Measurements from ENCODE around the gene CREBRF.
A peak's percentile ranks its signal among the peaks of the same experiment; 100 is the strongest.
"Not testable (repeated sequence)": the region's sequence is repeated elsewhere in the genome, so short reads cannot be mapped to it uniquely, and the experiment has no call there.

CREBRF gene

DNA sequence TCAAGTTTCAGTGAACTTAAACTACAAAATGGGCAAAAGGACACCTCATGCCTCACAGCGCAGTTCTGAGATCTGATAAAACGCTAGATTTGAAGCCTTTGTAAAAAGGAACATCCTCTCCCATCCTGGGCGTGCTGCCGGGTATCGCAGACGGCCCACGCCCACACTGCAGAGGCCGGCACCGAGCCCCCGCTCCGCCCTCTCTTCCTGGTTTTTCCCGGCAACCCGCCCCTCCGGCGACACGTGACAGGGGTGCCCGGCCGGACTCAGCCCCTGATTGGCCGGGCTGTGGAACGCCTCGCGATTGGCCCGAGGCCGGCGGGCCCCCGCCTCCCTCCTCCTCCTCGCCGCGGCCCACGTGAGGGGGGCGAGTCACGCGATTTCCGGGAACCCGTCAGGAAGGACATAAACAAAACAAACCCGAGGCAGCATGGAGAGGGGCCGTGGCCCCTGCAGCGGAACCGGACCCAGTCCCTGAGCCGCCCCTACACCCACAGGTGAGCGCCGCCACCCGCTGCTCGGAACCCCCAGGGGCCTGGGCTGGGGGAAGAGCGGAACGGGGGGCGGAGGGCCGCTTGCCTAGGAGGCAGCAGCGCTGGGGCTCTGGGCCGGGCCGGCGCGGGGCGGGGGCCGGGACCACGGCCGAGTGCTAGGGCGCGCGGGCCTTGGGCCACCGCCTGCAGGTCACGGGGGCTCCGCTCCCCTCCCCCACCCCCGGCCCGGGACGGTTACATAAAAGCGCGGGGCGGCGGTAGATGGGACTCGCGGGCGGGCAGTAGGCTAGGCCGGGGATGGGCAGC, at the start of gene CREBRF:
CREBRF (plus strand) TSS at position 370 of the 800 bp plus-strand sequence. CDS start 24,424 bp downstream, outside the sequence.
- DNase-seq = peak; percentile 91

DNA sequence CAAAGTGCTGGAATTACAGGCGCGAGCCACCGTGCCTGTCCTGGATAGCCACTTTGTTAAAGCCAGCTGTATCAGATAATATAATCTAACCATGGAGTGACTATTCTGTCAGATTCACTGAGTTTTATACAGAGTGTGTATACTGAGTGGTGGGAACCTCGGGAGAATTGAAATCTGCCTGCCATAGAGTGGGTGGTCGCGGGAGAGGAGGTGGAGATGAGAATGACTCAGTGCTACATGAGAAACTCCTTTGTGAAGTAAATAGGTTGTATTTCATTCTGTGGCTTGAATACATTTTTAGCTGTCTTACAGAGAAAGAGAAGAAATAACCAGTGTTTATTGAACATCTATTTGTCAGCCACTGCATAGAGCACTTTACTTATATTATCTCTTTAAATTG, 46.1 kb upstream of the CREBRF start:
- DNase-seq = no peak

DNA sequence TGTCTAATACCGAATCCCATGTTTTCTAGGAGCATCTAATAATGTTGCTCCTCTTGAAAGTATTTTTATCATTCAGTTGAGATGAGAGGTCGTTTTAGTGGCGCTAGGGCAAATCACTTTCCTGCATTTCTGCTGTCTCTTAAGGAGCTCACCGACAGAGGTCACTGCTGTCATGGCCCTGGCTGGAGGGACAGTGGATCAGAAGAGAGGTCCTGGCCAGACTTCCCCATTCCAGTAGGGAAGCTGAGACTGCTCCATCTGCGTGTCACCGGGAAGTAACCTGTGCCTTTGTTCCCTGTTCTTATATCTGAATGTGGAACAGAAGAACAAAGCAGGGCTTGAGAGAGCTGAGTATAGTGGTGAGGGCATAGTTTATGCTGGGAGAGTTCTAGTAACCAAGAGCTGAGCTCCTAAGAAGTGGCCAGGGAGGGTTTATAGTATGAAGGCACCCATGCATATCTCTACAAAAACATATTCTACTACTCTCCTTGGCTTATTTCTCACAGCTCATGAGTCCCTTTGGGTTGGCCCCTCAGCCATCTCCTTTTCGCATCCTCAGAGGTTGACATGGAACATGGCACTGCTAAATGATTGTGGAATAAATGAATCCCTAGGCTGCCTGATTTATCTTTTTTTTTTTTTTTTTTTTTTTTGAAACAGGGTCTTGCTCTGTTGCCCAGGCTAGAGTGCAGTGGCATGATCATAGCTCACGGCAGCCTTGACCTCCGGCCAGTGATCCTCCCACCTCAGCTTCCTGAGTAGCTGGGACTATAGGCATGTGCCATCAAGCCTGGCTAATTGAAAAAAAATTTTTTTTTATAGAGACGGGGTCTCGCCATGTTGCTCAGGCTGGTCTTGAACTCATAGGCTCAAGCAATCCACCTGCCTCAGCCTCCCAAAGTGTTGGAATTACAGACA, 45.3 kb upstream of the CREBRF start:
- DNase-seq = no peak

DNA sequence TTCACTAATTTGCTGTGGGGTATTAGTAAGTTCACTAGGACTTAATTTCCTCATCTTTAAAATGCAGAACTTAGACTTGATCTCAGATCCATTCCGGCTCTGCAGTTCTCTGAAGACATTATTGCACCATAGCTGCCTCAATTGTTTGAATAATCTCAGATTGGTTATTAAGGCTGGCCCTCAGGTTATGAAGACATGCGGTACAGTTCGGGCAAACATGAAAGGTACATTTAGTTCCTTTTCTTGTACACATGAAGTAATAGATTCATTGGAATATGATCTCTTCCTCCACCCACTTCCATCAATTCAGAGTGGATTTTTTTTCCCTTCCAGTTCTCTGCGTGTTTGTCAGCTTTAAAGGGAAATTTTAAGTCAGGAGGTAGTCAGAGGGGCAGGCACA, 44.6 kb upstream of the CREBRF start:
- no peak for DNase-seq

- DNase-seq = no peak
These were observed 43.3 kb upstream of the CREBRF start for GRCh38 chr5:173012882-173013281.

GRCh38 chr5:173014671-173015070, 41.5 kb upstream of the CREBRF start:
- DNase-seq = no peak

DNA sequence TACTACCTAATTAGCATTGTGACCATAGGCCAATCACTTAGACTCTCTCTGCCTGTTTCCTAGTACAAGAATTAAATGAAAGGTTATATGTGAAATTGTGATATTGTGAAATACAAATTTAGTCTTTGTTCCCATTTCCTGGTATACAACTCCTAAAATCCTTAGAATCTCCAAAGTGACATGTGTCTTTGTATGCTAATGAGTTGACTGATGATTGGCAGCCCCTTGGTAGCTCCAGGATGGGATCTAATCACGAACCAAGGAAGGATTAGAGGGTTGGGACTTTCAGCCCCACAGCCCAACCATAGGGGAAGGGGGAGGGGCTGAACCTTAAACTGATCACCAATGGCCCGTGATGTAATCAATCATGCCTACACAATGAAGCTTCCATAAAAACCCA, 41.0 kb upstream of the CREBRF start:
- no peak for DNase-seq

- no peak for DNase-seq
These were observed 40.3 kb upstream of the CREBRF start for GRCh38 chr5:173015598-173016455.

DNA sequence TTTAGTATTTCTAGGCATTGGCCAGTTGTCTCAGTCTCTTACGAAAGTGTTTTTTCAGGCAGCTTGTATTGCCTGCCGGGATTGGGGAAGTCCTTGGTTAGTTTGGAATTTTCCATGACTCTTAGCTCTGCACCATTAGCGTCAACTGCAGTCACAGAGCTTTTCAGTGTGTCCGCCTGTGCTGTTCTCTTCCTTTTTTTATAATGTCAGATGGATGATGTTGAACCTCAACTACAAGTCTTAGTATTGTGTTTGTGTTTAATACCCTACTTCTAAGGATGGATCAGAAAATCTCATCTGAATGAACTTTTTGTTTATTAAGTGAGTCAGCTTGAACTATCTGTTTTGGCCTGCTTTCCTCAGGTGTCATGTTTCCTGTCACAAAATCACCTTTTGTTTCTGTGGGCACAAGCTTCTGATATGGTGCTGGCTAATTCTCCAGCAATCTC, 39.5 kb upstream of the CREBRF start:
- no peak for DNase-seq

DNA sequence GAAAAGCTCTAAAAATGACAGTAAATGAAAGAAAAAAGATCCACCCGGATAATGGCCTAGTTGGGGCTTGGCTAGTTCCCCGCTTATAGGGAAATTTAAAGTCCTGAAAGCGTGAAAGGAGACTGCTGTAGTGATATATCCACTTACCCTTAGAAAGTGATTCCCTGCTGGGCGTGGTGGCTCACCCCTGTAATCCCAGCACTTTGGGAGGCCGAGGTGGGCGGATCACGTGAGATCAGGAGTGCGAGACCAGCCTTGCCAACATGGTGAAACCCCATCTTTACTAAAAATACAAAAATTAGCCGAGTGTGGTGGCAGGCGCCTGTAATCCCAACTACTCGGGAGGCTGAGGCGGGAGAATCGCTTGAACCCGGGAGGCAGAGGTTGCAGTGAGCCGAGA, 39.1 kb upstream of the CREBRF start:
- DNase-seq = not testable (repeated sequence)

GRCh38 chr5:173018358-173018757, 37.8 kb upstream of the CREBRF start:
- DNase-seq = no peak

- no peak for DNase-seq
These were observed 36.0 kb upstream of the CREBRF start for GRCh38 chr5:173020154-173020581.

DNA sequence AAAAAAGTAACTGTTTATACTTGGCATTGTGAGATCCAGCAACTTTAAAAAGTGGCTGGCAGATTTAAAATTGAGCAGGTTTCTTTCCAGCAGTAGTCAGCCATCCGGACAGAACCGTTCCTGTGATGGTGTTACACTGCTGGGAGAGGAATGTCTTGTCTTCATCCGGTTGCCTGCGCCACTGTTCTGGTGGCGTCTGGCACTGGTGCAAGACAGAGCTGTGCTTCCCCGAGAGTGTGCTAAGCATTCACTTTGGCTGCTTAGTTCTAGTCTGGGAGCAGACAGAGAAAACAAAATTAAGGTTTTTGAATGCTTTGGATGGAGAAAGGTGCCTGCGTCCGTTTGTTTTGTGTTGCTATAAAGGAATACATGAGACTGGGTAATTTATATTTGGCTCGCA, 35.5 kb upstream of the CREBRF start:
- DNase-seq = no peak

- DNase-seq = no peak
These were observed 30.5 kb upstream of the CREBRF start for GRCh38 chr5:173025651-173026050.

GRCh38 chr5:173027905-173028304, 28.2 kb upstream of the CREBRF start:
- DNase-seq = no peak

GRCh38 chr5:173028811-173029327, 27.3 kb upstream of the CREBRF start:
- DNase-seq = no peak

DNA sequence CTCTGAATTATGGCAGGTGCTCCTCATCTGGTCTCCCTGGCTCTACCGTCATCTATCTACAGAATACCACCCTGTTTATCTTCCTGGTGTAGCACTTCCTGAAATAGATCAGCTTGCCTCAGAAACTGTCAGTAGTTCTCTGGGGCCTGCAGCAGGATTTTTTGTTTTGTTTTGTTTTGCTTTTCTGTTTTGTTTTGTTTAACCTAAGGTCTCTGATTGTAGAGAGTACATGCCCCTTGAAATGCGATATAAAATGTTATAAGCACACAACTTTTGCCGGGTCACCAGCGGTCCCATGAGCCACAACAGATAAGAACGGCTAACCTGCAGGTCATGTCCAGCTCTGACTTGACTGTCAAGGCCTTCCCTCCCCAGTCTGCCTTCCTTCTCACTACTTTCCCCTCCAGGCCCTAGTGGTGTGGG, 26.6 kb upstream of the CREBRF start:
- no peak for DNase-seq

GRCh38 chr5:173032096-173032495, 24.1 kb upstream of the CREBRF start:
- not testable (repeated sequence) for DNase-seq

DNA sequence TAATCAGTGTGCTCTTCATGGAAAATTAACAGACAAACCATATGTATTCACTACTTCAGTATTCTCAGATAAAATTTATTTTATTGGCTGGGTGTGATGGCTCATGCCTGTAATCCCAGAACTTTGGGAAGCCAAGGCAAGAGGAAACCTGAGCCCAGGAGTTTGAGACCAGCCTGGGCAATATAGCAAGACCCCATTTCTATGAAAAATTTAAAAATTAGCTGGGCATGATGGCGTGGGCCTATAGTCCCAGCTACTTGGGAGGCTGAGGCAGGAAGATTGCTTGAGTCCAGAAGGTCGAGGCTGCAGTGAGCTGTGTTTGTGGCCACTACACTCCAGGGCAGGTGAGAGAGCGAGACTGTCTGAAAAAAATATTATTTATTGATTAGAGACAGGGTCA, 23.4 kb upstream of the CREBRF start:
- DNase-seq = no peak

GRCh38 chr5:173033923-173034322, 22.2 kb upstream of the CREBRF start:
- DNase-seq = no peak

DNA sequence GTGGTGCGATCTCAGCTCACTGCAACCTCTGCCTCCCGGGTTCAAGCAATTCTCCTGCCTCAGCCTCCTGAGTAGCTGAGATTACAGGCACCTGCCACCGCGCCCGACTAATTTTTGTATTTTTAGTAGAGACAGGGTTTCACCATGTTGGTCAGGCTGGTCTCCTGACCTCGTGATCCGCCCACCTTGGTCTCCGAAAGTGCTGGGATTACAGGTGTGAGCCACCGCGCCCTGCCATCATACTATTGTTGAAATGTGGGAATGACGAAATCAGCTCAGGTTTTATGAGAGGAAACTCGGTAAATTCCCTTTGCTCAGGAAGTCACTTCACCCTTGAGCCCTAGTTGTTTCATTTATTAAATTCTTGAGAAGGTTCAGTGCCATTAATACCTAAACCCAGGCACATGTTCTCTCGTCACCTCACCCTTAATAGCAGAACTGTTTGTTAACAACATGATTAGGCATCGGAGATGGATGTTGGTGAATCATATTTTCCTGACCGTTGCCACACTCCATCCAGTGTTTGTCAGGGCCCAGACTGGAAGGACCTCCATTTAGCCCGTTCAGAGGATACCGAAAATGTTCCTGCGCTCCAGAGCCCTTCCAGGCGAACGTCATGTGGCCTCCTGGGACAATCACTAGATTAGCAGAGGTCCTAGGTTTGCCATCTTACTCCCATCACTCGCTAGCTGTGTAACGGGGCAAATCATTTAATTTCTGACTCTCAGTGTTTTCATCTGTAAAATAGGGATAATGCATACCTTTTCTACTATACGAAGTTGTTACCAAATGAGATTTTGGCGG, 20.0 kb upstream of the CREBRF start:
- DNase-seq = no peak

GRCh38 chr5:173039188-173039587, 17.0 kb upstream of the CREBRF start:
- no peak for DNase-seq
